ENCODE data around the gene AP1B1. TPM values are rescaled to one million over a fixed set of nuclear protein-coding genes. Genes with fewer than 3 reads are reported as not detected.

AP1B1 gene
- polyA plus RNA-seq, 2 of the 4 experiments (the other 2 are of a cell fraction): 22.5 to 27.0 TPM

- Histone ChIP-seq H3K4me2 (no peak overlapping the region), H3K27ac (no peak overlapping the region), H3K4me3 (no peak overlapping the region), H3K4me1 (peaks cover 8% of the 10 kb centered on the region; the same call in 1 of the 3 replicates), H3K9me3 (no peaks in the 10 kb centered on the region)
- ChIA-PET POLR2A (no interaction called here), CTCF (no interaction called here)
- DNase-seq (ENCODE audit: low read depth in 1 of 2, low spot score in 1 of 2) (no peak), FAIRE-seq (no peak), ATAC-seq (no peak)
- WGBS (ENCODE audit: missing lambda C conversion rate): 96% methylated on average over 5 of the region's 6 CpGs
- TF ChIP-seq CBX8 (IDR thresholded peaks at IDR 0.05) (no peak), CBX2 (IDR thresholded peaks at IDR 0.05; ENCODE audit: borderline replicate concordance, low read depth) (no peak), HMGXB4 (CRISPR knock-in tag; IDR thresholded peaks at IDR 0.05; ENCODE audit: borderline replicate concordance) (no peak), MYC (IDR thresholded peaks at IDR 0.05; ENCODE audit: borderline replicate concordance, low read length) (no peak), BCL3 (IDR thresholded peaks at IDR 0.05) (no peak), PHF8 (IDR thresholded peaks at IDR 0.05; ENCODE audit: borderline replicate concordance, low read depth) (no peak)
Measured at GRCh38 chr22:29342177-29342576, 46.2 kb downstream of the AP1B1 start.

GRCh38 chr22:29341849-29342127 is 46.6 kb downstream of the AP1B1 start:
- ChIA-PET POLR2A (no interaction called here), CTCF (no interaction called here)
- TF ChIP-seq JUNB (IDR thresholded peaks at IDR 0.05): no peak
- DNase-seq (ENCODE audit: low read depth in 1 of 2, low spot score in 1 of 2): no peak
- ATAC-seq: no peak
- Histone ChIP-seq H3K9me3 (no peaks in the 10 kb centered on the region), H3K4me1 (peaks cover 8% of the 10 kb centered on the region; the same call in 1 of the 3 replicates), H3K4me3 (no peak overlapping the region), H3K4me2 (no peak overlapping the region), H3K27ac (no peak overlapping the region)
- no peak for FAIRE-seq
- WGBS (ENCODE audit: missing lambda C conversion rate): 91% methylated on average over 2 of the region's 2 CpGs

GRCh38 chr22:29341056-29341848 is 47.1 kb downstream of the AP1B1 start:
- CTCF ChIA-PET: no interaction called here
- no peak for ATAC-seq
- DNase-seq (ENCODE audit: low read depth in 1 of 2, low spot score in 1 of 2): no peak
- Histone ChIP-seq H3K4me1 (peaks cover 8% of the 10 kb centered on the region; the same call in 1 of the 3 replicates), H3K4me3 (no peak overlapping the region), H3K9me3 (no peaks in the 10 kb centered on the region), H3K27ac (no peak overlapping the region), H3K4me2 (no peak overlapping the region)
- TF ChIP-seq USF2 (IDR thresholded peaks at IDR 0.05) (no peak), ZNF302 (CRISPR knock-in tag; IDR thresholded peaks at IDR 0.05) (no peak)
- no peak for FAIRE-seq
- 91% methylated on average over 20 of the region's 25 CpGs for WGBS (ENCODE audit: missing lambda C conversion rate)
- POLR2A ChIA-PET: no interaction called here

GRCh38 chr22:29340566-29340965 is 47.8 kb downstream of the AP1B1 start:
- Histone ChIP-seq H3K9me3 (no peaks in the 10 kb centered on the region), H3K4me3 (no peak overlapping the region), H3K27ac (no peak overlapping the region), H3K4me1 (peaks cover 8% of the 10 kb centered on the region; the same call in 1 of the 3 replicates), H3K4me2 (no peak overlapping the region)
- 89% methylated on average over 3 of the region's 8 CpGs for WGBS (ENCODE audit: missing lambda C conversion rate)
- FAIRE-seq (no peak), ATAC-seq (no peak), DNase-seq (ENCODE audit: low read depth in 1 of 2, low spot score in 1 of 2) (no peak)
- CTCF ChIA-PET: no interaction called here
- no peak for TF ChIP-seq FOXS1 (CRISPR knock-in tag; IDR thresholded peaks at IDR 0.05)
- no peak for TF ChIP-seq ZNF302 (CRISPR knock-in tag; IDR thresholded peaks at IDR 0.05)
- TF ChIP-seq KDM5A (IDR thresholded peaks at IDR 0.05): no peak
- TF ChIP-seq NR3C1 (IDR thresholded peaks at IDR 0.05): no peak
- TF ChIP-seq BHLHE40 (IDR thresholded peaks at IDR 0.05; ENCODE audit: low read depth, low read length): no peak
- TF ChIP-seq TFCP2L1 (CRISPR knock-in tag; IDR thresholded peaks at IDR 0.05): no peak
- no peak for TF ChIP-seq MAZ (IDR thresholded peaks at IDR 0.05; ENCODE audit: borderline replicate concordance, low read depth, low read length)
- TF ChIP-seq FOSL2 (IDR thresholded peaks at IDR 0.05): no peak
- TF ChIP-seq FOSL2 (CRISPR knock-in tag; IDR thresholded peaks at IDR 0.05): no peak
- TF ChIP-seq RAD21 (conservative IDR thresholded peaks at IDR 0.05 in 1 of 2, IDR thresholded peaks at IDR 0.05 in 1 of 2): no peak
- no peak for TF ChIP-seq JUN (IDR thresholded peaks at IDR 0.05)
- TF ChIP-seq PBX3 (IDR thresholded peaks at IDR 0.05): no peak
- no peak for TF ChIP-seq SMC3 (IDR thresholded peaks at IDR 0.05)
- TF ChIP-seq SREBF2 (IDR thresholded peaks at IDR 0.05): no peak
- TF ChIP-seq TP53 (CRISPR knock-in tag; IDR thresholded peaks at IDR 0.05): no peak
- TF ChIP-seq ZC3H11A (IDR thresholded peaks at IDR 0.05): no peak
- POLR2A ChIA-PET: no interaction called here

Data from A549 (cell line).